Measurements from ENCODE around the gene RAB40AL. TPM values are rescaled to one million over a fixed set of nuclear protein-coding genes. Genes with fewer than 3 reads are reported as not detected.

The RAB40AL gene
- total RNA-seq, 4 donors from 2014 or later: 0.97 TPM; not detected in 3

- no peaks in the 10 kb centered on the region for H3K27me3 ChIP-seq
- no peak for ATAC-seq
- intact Hi-C loops (cut with DNase I; ENCODE audit: low total_unique reads) (no loop called here), in situ Hi-C loops (cut with MboI; ENCODE audit: low sequenced_read_pairs in 4 of 4) (loop anchor here in 1 of 4 donors (25.0 kb wide), 1 partner anchor 231 kb away; no protein-coding TSS in a partner anchor)
- H3K36me3 ChIP-seq: no peaks in the 10 kb centered on the region
- no peak overlapping the region for H3K27ac ChIP-seq
- H3K4me3 ChIP-seq: no peak overlapping the region
- no peaks in the 10 kb centered on the region for H3K9me3 ChIP-seq
- DNase-seq: no peak
- H3K4me1 ChIP-seq: no peaks in the 10 kb centered on the region
- TF ChIP-seq POLR2A (IDR thresholded peaks at IDR 0.05) (no peak), CTCF (IDR thresholded peaks at IDR 0.05 in 4 of 5, conservative IDR thresholded peaks at IDR 0.05 in 1 of 5) (no peak)
Observed at GRCh38 chrX:102930990-102931756, 5.9 kb upstream of the RAB40AL start.

- Histone ChIP-seq H3K27me3 (no peaks in the 10 kb centered on the region), H3K27ac (no peak overlapping the region), H3K4me1 (no peaks in the 10 kb centered on the region), H3K9me3 (no peaks in the 10 kb centered on the region), H3K4me3 (no peak overlapping the region), H3K36me3 (no peaks in the 10 kb centered on the region)
- peak in 2 of 5 experiments; percentile 34 to 50 for TF ChIP-seq CTCF (IDR thresholded peaks at IDR 0.05 in 4 of 5, conservative IDR thresholded peaks at IDR 0.05 in 1 of 5)
- TF ChIP-seq POLR2A (IDR thresholded peaks at IDR 0.05): no peak
- in situ Hi-C loops (cut with MboI; ENCODE audit: low sequenced_read_pairs in 4 of 4) (loop anchor here in 1 of 4 donors (25.0 kb wide), 1 partner anchor 228 kb away; no protein-coding TSS in a partner anchor), intact Hi-C loops (cut with DNase I; ENCODE audit: low total_unique reads) (no loop called here)
- DNase-seq: no peak
- no peak for ATAC-seq
Observed at GRCh38 chrX:102934624-102935023, 2.4 kb upstream of the RAB40AL start.

- TF ChIP-seq POLR2A (IDR thresholded peaks at IDR 0.05): no peak
- TF ChIP-seq CTCF (IDR thresholded peaks at IDR 0.05 in 4 of 5, conservative IDR thresholded peaks at IDR 0.05 in 1 of 5): peak in 2 of 5 experiments; percentile 30 to 58
- no peaks in the 10 kb centered on the region for H3K9me3 ChIP-seq
- H3K27ac ChIP-seq: no peak overlapping the region
- DNase-seq: no peak
- intact Hi-C loops (cut with DNase I; ENCODE audit: low total_unique reads) (loop anchor here (5.0 kb wide), 1 partner anchor 226 kb away; no protein-coding TSS in a partner anchor), in situ Hi-C loops (cut with MboI; ENCODE audit: low sequenced_read_pairs in 4 of 4) (no loop called here)
- no peaks in the 10 kb centered on the region for H3K36me3 ChIP-seq
- peak overlapping the region in 1 of 4 donors; percentile 21 for H3K4me3 ChIP-seq
- no peak for ATAC-seq
- H3K4me1 ChIP-seq: peaks cover 0 to 4% of the 10 kb centered on the region in 2 donors
- H3K27me3 ChIP-seq: no peaks in the 10 kb centered on the region
Observed at GRCh38 chrX:102950908-102951866, 14.1 kb downstream of the RAB40AL start.

GRCh38 chrX:102957751-102958150 lies 20.7 kb downstream of the RAB40AL start:
- Histone ChIP-seq H3K27ac (no peak overlapping the region), H3K4me1 (no peaks in the 10 kb centered on the region), H3K27me3 (no peaks in the 10 kb centered on the region), H3K4me3 (no peak overlapping the region), H3K9me3 (no peaks in the 10 kb centered on the region), H3K36me3 (no peaks in the 10 kb centered on the region)
- DNase-seq (no peak), ATAC-seq (no peak)
- in situ Hi-C loops (cut with MboI; ENCODE audit: low sequenced_read_pairs in 4 of 4): no loop called here
- intact Hi-C loops (cut with DNase I; ENCODE audit: low total_unique reads): no loop called here
- TF ChIP-seq POLR2A (IDR thresholded peaks at IDR 0.05): no peak
- no peak for TF ChIP-seq CTCF (IDR thresholded peaks at IDR 0.05 in 4 of 5, conservative IDR thresholded peaks at IDR 0.05 in 1 of 5)
